Loucy (cell line): ENCODE measurements around the gene VIL1.

ENCODE experiments used
- H2AFZ ChIP-seq: fragments of 200-600 bp; sonication (generic); 2 replicates; pipeline ENCODE4 v1.6.0; 2016; ENCODE audit warnings: antibody characterized with exemption, mild to moderate bottlenecking, low read length, moderate library complexity
- H3F3A ChIP-seq: fragments of 200-600 bp; 2 replicates; pipeline ENCODE4 v1.6.0; 2016; ENCODE audit warnings: antibody characterized with exemption, low read depth, mild to moderate bottlenecking
- H3K27me3 ChIP-seq: fragments of 200-600 bp; sonication (generic); 2 replicates; pipeline ENCODE4 v1.6.1; 2014; ENCODE audit warnings: low read length, mild to moderate bottlenecking; ENCODE audit not compliant: insufficient read depth, poor library complexity, severe bottlenecking
- H3K36me3 ChIP-seq: fragments of 200-600 bp; sonication (generic); 2 replicates; pipeline ENCODE4 v1.6.1; 2016; ENCODE audit warnings: low read length; ENCODE audit not compliant: insufficient read depth
- H3K4me1 ChIP-seq: fragments of 200-600 bp; sonication (generic); 2 replicates; pipeline ENCODE4 v1.5.1; 2014; ENCODE audit warnings: low read length, mild to moderate bottlenecking; ENCODE audit not compliant: insufficient read depth, poor library complexity, severe bottlenecking
- H3K4me2 ChIP-seq: fragments of 200-600 bp; sonication (generic); 2 replicates; pipeline ENCODE4 v1.6.0; 2014; ENCODE audit warnings: antibody characterized with exemption, low read length, low read depth, mild to moderate bottlenecking; ENCODE audit not compliant: poor library complexity, severe bottlenecking
- H3K4me3 ChIP-seq: fragments of 200-600 bp; sonication (generic); 2 replicates; pipeline ENCODE4 v1.5.1; 2014; ENCODE audit warnings: low read length, mild to moderate bottlenecking, mixed read lengths; ENCODE audit not compliant: poor library complexity, severe bottlenecking
- H3K79me2 ChIP-seq: fragments of 200-600 bp; sonication (generic); 2 replicates; pipeline ENCODE4 v1.6.1; 2014; ENCODE audit warnings: low read length; ENCODE audit not compliant: insufficient read depth
- H3K9ac ChIP-seq: fragments of 200-600 bp; sonication (generic); 2 replicates; pipeline ENCODE4 v1.6.0; 2014; ENCODE audit warnings: mild to moderate bottlenecking, low read depth, low read length, moderate library complexity; ENCODE audit not compliant: poor library complexity, severe bottlenecking
- H3K9me2 ChIP-seq: fragments of 200-600 bp; sonication (generic); replicated peaks from 2 replicates; pipeline ENCODE4 v1.6.1; 2016; ENCODE audit warnings: low read depth, low read length, mixed read lengths
- H3K9me3 ChIP-seq: fragments of 200-600 bp; sonication (generic); 2 replicates; pipeline ENCODE4 v1.6.1; 2014; ENCODE audit warnings: mild to moderate bottlenecking, antibody characterized with exemption, low read length, low read depth; ENCODE audit not compliant: insufficient read depth
- H4K20me1 ChIP-seq: fragments of 200-600 bp; sonication (generic); 2 replicates; pipeline ENCODE4 v1.6.0; 2014; ENCODE audit warnings: antibody characterized with exemption, low read length, mild to moderate bottlenecking; ENCODE audit not compliant: insufficient read depth, poor library complexity, severe bottlenecking
- EZH2phosphoT487 ChIP-seq: fragments of 200-600 bp; IDR thresholded peaks from 2 replicates; pipeline ENCODE4 v1.6.1; 2018; ENCODE audit warnings: antibody characterized with exemption, mild to moderate bottlenecking, moderate library complexity, borderline replicate concordance
- TF ChIP-seq, protein P1 (sequence below): fragments of 200-600 bp; sonication (generic); conservative IDR thresholded peaks from 2 replicates; pipeline ENCODE4 v1.5.1; 2014; ENCODE audit warnings: mild to moderate bottlenecking, antibody characterized with exemption, low read length

VIL1 gene

DNA sequence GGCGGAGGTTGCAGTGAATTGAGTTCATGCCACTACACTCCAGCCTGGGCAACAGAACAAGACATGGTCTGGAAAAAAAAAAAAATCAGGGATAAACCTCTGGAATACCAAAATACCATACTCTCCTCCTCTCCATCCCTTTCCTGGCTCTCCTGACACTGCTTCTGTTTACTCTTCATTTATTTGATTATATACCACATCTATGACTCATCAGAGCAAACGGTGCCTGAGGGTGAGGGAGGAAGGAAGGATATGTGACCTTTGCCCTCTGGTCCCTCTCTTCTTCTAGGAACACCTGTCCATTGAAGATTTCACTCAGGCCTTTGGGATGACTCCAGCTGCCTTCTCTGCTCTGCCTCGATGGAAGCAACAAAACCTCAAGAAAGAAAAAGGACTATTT, 30.0 kb downstream of the VIL1 start:
- Histone ChIP-seq H3K4me2 (no peak overlapping the region), H2AFZ (no peak overlapping the region), H4K20me1 (no peaks in the 10 kb centered on the region), H3K27me3 (no peaks in the 10 kb centered on the region), H3K9ac (no peak overlapping the region), H3K4me1 (no peaks in the 10 kb centered on the region), H3K36me3 (peaks cover 25% of the 10 kb centered on the region; the same call in 1 of the 2 replicates), H3K79me2 (no peaks in the 10 kb centered on the region), H3K9me2 (no peaks in the 10 kb centered on the region), H3K4me3 (no peak overlapping the region), H3K9me3 (no peaks in the 10 kb centered on the region), H3F3A (no peaks in the 10 kb centered on the region)
- TF ChIP-seq EZH2phosphoT487, result no peak
- TF ChIP-seq, protein P1, sequence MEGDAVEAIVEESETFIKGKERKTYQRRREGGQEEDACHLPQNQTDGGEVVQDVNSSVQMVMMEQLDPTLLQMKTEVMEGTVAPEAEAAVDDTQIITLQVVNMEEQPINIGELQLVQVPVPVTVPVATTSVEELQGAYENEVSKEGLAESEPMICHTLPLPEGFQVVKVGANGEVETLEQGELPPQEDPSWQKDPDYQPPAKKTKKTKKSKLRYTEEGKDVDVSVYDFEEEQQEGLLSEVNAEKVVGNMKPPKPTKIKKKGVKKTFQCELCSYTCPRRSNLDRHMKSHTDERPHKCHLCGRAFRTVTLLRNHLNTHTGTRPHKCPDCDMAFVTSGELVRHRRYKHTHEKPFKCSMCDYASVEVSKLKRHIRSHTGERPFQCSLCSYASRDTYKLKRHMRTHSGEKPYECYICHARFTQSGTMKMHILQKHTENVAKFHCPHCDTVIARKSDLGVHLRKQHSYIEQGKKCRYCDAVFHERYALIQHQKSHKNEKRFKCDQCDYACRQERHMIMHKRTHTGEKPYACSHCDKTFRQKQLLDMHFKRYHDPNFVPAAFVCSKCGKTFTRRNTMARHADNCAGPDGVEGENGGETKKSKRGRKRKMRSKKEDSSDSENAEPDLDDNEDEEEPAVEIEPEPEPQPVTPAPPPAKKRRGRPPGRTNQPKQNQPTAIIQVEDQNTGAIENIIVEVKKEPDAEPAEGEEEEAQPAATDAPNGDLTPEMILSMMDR, result no peak

DNA sequence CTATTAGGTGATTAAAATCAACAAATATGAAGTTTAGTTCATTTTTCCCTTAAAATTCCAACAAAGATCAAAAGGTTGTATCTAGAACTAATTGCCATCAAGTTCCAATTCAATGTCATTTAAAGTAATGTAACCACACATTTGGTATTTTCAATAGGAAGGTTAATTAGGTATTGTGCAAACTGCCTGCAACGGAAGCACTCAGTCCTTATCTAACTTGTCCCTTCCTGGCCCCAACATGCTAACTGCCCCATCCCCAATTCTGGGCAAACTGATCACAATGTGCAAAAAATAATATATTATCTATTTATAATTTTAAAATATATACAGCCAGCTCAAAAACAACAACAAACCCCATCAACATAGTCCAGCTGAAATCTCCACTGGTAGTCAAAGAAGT, 33.2 kb downstream of the VIL1 start:
- no peak overlapping the region for H3K9ac ChIP-seq
- no peaks in the 10 kb centered on the region for H4K20me1 ChIP-seq
- no peak overlapping the region for H3K4me2 ChIP-seq
- TF ChIP-seq EZH2phosphoT487, result no peak
- TF ChIP-seq, protein P1, result no peak
- H3K79me2 ChIP-seq, result no peaks in the 10 kb centered on the region
- H3K9me3 ChIP-seq, result no peaks in the 10 kb centered on the region
- H3K9me2 ChIP-seq, result no peaks in the 10 kb centered on the region
- H2AFZ ChIP-seq, result no peak overlapping the region
- H3F3A ChIP-seq, result no peaks in the 10 kb centered on the region
- no peaks in the 10 kb centered on the region for H3K4me1 ChIP-seq
- H3K27me3 ChIP-seq, result no peaks in the 10 kb centered on the region
- H3K4me3 ChIP-seq, result no peak overlapping the region
- peaks cover 56% of the 10 kb centered on the region; the same call in 1 of the 2 replicates for H3K36me3 ChIP-seq

DNA sequence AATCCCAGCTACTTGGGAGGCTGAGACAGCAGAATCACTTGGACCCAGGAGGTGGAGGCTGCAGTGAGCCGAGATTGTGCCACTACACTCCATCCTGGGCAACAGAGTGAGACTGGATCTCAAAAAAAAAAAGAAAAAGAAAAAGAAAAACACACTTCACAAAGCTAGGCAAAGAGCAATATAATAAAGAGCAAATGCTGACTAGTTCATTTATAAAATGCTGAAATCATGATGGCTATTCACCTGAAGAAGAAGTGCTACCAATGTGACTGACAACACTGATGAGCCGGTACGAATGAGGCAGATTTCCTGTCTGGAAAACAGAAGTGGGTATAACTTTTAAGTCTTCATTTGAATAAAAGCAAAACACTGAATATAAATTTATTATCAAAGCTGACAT, 37.9 kb downstream of the VIL1 start:
- no peaks in the 10 kb centered on the region for H3K9me3 ChIP-seq
- H3K4me2 ChIP-seq, result no peak overlapping the region
- no peaks in the 10 kb centered on the region for H3K4me1 ChIP-seq
- no peaks in the 10 kb centered on the region for H3F3A ChIP-seq
- no peaks in the 10 kb centered on the region for H3K9me2 ChIP-seq
- no peaks in the 10 kb centered on the region for H4K20me1 ChIP-seq
- H2AFZ ChIP-seq, result no peak overlapping the region
- H3K27me3 ChIP-seq, result no peaks in the 10 kb centered on the region
- TF ChIP-seq, protein P1, result no peak
- H3K4me3 ChIP-seq, result no peak overlapping the region
- no peak overlapping the region for H3K9ac ChIP-seq
- H3K79me2 ChIP-seq, result no peaks in the 10 kb centered on the region
- peaks cover 64% of the 10 kb centered on the region; the same call in 1 of the 2 replicates for H3K36me3 ChIP-seq
